Tibial nerve (tissue), 4 donors: ENCODE measurements around the gene UBXN4. TPM values are rescaled to one million over a fixed set of nuclear protein-coding genes. Genes with fewer than 3 reads are reported as not detected.

Experiments used
- DNase-seq, 2 donors: peaks; one replicate each; pipeline ENCODE4 v3.0.0-alpha.2; 2019; ENCODE audit warnings: low spot score in 2 of 2
- H3K27ac ChIP-seq, 4 donors: fragments of 200-600 bp; sonication (generic) in 3 of 4; one replicate each; pipeline ENCODE4 v1.5.1; 2017 to 2019; ENCODE audit warnings: mild to moderate bottlenecking in 1 of 4
- H3K27me3 ChIP-seq, 2 donors: fragments of 200-600 bp; sonication (generic) in 1 of 2; one replicate each; pipeline versions ENCODE4 v1.5.1 to v1.6.0; 2017 to 2019
- H3K36me3 ChIP-seq, 3 donors: fragments of 200-600 bp; sonication (generic); one replicate each; pipeline ENCODE4 v1.5.1; 2018 to 2019
- H3K4me1 ChIP-seq, 4 donors: fragments of 200-600 bp; sonication (generic) in 3 of 4; one replicate each; pipeline ENCODE4 v1.5.1; 2017 to 2019
- H3K4me3 ChIP-seq, 4 donors: fragments of 200-600 bp; sonication (generic) in 3 of 4; one replicate each; pipeline ENCODE4 v1.5.1; 2017 to 2019; ENCODE audit warnings: mild to moderate bottlenecking in 1 of 4, moderate library complexity in 1 of 4
- H3K9me3 ChIP-seq, 4 donors: fragments of 200-600 bp; sonication (generic) in 3 of 4; one replicate each; pipeline ENCODE4 v1.5.1; 2017 to 2019
- EP300 ChIP-seq, 2 donors: sonication (generic); formaldehyde crosslinking; IDR thresholded peaks; one replicate each; pipeline ENCODE4 v1.6.1; 2017; ENCODE audit warnings: antibody characterized with exemption in 2 of 2, mild to moderate bottlenecking in 1 of 2
- POLR2A ChIP-seq, 2 donors: fragments of 450-650 bp; IDR thresholded peaks; one replicate each; pipeline ENCODE4 v1.6.1; 2017; ENCODE audit warnings: antibody characterized with exemption in 2 of 2, mild to moderate bottlenecking in 2 of 2, moderate library complexity in 2 of 2
- WGBS, 2 donors: methylation state at CpG; one replicate each; pipeline ENCODE4 v1.1.5; 2018; 5-methylcytosine and 5-hydroxymethylcytosine counted together
- total RNA-seq, 4 donors: library from RNA; depleted of rRNA; stranded (reverse); fragments of >200 nt; gene quantifications; one replicate each; pipeline ENCODE4 v1.1.0, GENCODE V29; 2016
- TF ChIP-seq, protein P1 (sequence below), 5 experiments: fragments of 200-600 bp in 3 of 5; fragments of 450-650 bp in 2 of 5; sonication (generic) in 3 of 5; IDR thresholded peaks; one replicate each; pipeline ENCODE4 v1.5.1; 2016 to 2019; ENCODE audit warnings: antibody characterized with exemption in 5 of 5, mild to moderate bottlenecking in 3 of 5, moderate library complexity in 2 of 5

UBXN4 gene
- total RNA-seq, 4 donors from 2014 or later = 57.6 to 72.0 (median 63.3) TPM

DNA sequence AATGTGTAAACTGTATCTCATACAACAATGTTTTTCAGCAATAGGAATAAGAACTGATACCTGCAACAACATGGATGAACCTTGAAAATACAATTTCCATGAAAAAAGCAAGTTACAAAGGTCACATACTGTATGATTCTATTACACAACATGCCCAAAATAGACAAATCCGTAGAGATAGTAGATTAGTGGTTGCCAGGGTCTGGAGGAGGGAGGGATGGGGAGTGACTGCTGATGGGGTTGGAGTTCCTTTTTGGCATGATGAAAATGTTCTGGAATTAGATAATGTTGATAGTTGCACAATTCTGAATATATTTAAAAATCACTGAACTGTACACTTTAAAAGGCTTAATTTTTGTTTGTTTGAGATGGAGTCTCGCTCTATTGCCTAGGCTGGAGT is 33.8 kb downstream of the UBXN4 start:
- H3K4me3 ChIP-seq = no peak overlapping the region
- no peak for DNase-seq
- 46% methylated on average over 2 of the region's 2 CpGs for WGBS, 2 donors
- no peaks in the 10 kb centered on the region for H3K4me1 ChIP-seq
- H3K36me3 ChIP-seq = peaks cover 23 to 95% (median 26%) of the 10 kb centered on the region in 3 donors
- no peak overlapping the region for H3K27ac ChIP-seq
- no peak for TF ChIP-seq POLR2A (IDR thresholded peaks at IDR 0.05)
- no peak for TF ChIP-seq EP300 (IDR thresholded peaks at IDR 0.05)
- TF ChIP-seq, protein P1, sequence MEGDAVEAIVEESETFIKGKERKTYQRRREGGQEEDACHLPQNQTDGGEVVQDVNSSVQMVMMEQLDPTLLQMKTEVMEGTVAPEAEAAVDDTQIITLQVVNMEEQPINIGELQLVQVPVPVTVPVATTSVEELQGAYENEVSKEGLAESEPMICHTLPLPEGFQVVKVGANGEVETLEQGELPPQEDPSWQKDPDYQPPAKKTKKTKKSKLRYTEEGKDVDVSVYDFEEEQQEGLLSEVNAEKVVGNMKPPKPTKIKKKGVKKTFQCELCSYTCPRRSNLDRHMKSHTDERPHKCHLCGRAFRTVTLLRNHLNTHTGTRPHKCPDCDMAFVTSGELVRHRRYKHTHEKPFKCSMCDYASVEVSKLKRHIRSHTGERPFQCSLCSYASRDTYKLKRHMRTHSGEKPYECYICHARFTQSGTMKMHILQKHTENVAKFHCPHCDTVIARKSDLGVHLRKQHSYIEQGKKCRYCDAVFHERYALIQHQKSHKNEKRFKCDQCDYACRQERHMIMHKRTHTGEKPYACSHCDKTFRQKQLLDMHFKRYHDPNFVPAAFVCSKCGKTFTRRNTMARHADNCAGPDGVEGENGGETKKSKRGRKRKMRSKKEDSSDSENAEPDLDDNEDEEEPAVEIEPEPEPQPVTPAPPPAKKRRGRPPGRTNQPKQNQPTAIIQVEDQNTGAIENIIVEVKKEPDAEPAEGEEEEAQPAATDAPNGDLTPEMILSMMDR (IDR thresholded peaks at IDR 0.05) = no peak
- H3K9me3 ChIP-seq = no peaks in the 10 kb centered on the region
- no peaks in the 10 kb centered on the region for H3K27me3 ChIP-seq

DNA sequence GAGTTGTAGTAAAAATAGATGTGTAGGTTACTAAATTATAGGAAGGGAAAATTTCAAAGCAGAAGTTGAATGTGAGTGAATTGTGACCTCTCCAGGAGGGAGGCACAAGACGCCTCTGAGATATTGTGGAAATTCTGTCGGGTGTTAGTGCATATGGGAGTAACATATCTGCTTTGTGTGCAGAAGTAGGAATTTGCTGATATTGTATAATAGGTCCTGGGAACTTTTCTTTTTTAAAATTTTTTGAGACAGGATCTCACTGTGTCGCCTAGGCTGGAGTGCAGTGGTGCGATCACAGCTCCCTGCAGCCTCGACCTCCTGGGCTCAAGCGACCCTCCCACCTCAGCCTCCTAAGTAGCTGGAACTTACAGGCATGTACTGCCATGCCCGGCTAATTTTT is 34.7 kb downstream of the UBXN4 start:
- Histone ChIP-seq H3K4me3 (no peak overlapping the region), H3K4me1 (no peaks in the 10 kb centered on the region), H3K27me3 (no peaks in the 10 kb centered on the region), H3K36me3 (peaks cover 19 to 95% (median 25%) of the 10 kb centered on the region in 3 donors), H3K27ac (no peak overlapping the region), H3K9me3 (no peaks in the 10 kb centered on the region)
- TF ChIP-seq, protein P1 (IDR thresholded peaks at IDR 0.05) = no peak
- TF ChIP-seq EP300 (IDR thresholded peaks at IDR 0.05) (no peak), POLR2A (IDR thresholded peaks at IDR 0.05) (no peak)
- no peak for DNase-seq
- WGBS, 2 donors = 93 to 96% methylated on average over 7 of the region's 7 CpGs

DNA sequence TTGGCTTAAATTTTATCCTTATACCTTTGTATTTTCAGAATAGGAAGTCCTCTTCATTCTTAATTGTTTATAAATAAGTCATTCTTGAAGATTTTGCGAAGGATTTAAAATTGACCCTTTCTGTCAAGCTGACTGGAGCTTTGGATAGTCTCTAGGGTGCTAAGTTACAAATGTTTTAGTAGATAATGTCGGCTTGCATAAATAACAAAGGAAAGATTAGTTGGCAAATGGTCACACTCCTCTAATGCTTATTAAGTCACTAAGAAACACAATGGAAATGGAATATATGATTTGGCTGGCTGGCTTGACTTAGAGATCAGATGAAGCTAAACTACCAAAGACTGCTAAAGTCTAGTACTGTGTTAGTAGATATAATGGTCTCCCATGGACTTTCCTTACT is 40.6 kb downstream of the UBXN4 start:
- 87 to 90% methylated on average over 2 of the region's 2 CpGs for WGBS, 2 donors
- Histone ChIP-seq H3K4me1 (no peaks in the 10 kb centered on the region), H3K4me3 (no peak overlapping the region), H3K9me3 (peaks cover 0 to 5% (median 0%) of the 10 kb centered on the region in 4 donors), H3K27me3 (no peaks in the 10 kb centered on the region), H3K36me3 (peaks cover 3 to 93% (median 9%) of the 10 kb centered on the region in 3 donors), H3K27ac (no peak overlapping the region)
- no peak for DNase-seq
- TF ChIP-seq, protein P1 (IDR thresholded peaks at IDR 0.05) = no peak
- TF ChIP-seq EP300 (IDR thresholded peaks at IDR 0.05) (no peak), POLR2A (IDR thresholded peaks at IDR 0.05) (no peak)

DNA sequence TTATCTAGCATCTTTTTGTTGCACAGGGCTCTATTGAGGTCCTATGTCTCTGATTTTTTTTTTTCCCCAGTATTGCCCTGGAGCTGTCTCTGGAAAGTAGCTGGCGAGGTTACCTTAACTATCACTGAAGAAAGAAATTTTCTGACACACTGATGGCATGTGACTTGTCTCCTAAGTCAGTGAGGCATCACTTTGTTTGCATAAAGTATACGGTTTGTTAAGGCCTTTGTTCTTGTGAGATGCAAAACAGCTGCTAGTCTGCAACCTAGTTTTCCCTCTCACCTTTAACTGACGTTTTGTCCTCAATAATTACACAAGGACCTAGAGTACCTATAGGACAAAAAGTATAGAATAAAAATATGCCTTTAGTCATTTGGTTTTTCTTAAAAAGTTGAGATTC is 41.8 kb downstream of the UBXN4 start:
- H3K27me3 ChIP-seq = no peaks in the 10 kb centered on the region
- no peak overlapping the region for H3K4me3 ChIP-seq
- WGBS, 2 donors = 84% methylated on average over 3 of the region's 3 CpGs
- H3K27ac ChIP-seq = no peak overlapping the region
- no peaks in the 10 kb centered on the region for H3K4me1 ChIP-seq
- DNase-seq = no peak
- peaks cover 0 to 5% (median 0%) of the 10 kb centered on the region in 4 donors for H3K9me3 ChIP-seq
- TF ChIP-seq EP300 (IDR thresholded peaks at IDR 0.05) (no peak), POLR2A (IDR thresholded peaks at IDR 0.05) (no peak)
- TF ChIP-seq, protein P1 (IDR thresholded peaks at IDR 0.05) = no peak
- peaks cover 3 to 95% (median 9%) of the 10 kb centered on the region in 3 donors for H3K36me3 ChIP-seq

DNA sequence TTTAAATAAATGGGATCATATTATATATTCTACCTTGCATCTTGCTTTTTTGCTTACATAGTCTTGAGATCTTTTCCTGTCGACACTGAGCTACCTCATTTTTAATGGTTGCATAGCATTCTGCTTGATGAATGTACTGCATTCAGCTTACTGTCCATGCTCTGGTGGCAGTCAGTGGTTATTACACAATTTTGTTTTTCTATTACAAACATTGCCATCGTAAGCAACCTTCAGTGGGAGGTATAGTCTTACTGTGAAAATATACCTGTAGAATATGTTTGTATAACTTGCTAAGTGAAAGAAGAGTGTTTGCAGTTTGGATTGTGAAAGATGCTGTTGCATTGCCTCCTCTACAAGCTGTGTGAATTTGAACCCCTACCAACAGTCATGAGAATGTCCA is 43.4 kb downstream of the UBXN4 start:
- DNase-seq = no peak
- Histone ChIP-seq H3K27ac (no peak overlapping the region), H3K9me3 (peaks cover 0 to 5% (median 0%) of the 10 kb centered on the region in 4 donors), H3K4me1 (no peaks in the 10 kb centered on the region), H3K36me3 (peaks cover 0 to 93% (median 7%) of the 10 kb centered on the region in 3 donors), H3K4me3 (no peak overlapping the region), H3K27me3 (no peaks in the 10 kb centered on the region)
- WGBS, 2 donors = 98 to 99% methylated on average over 2 of the region's 2 CpGs
- no peak for TF ChIP-seq EP300 (IDR thresholded peaks at IDR 0.05)
- TF ChIP-seq, protein P1 (IDR thresholded peaks at IDR 0.05) = no peak
- no peak for TF ChIP-seq POLR2A (IDR thresholded peaks at IDR 0.05)
